ACHN (cell line): ENCODE data around the gene EPB41L5.
"Not testable (repeated sequence)": the region's sequence is repeated elsewhere in the genome, so short reads cannot be mapped to it uniquely, and the experiment has no call there.

Experiments used
- DNase-seq: peaks from one replicate; pipeline ENCODE4 v3.0.0-alpha.2; 2015
- in situ Hi-C: cut with HindIII; loops from 2 replicates; pipeline ENCODE4 v1.10.0; 2017; ENCODE audit warnings: low sequenced_read_pairs, low pct_ligation_motif_present, low pct_unique_long_range_greater_than_20kb

EPB41L5 gene

DNA sequence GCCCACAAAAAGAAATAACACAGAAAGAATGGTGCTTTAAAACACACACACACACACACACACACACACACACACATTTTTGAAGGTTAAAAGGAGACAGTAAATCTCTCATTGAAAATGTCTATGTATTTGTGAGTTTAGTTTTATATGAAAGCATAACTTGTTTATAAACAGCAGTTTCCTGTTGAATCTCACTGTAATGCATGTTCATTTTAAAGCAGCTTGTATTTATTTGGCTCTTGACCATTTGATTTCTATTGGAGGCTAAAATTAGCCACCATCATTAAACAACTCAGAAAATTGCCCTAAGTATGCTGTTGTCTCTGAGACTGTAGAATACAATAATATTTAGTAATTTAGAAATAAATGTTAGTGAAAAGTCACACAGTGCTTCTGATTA lies 115.3 kb downstream of the EPB41L5 start:
- in situ Hi-C loops, result no loop called here
- DNase-seq, result no peak

DNA sequence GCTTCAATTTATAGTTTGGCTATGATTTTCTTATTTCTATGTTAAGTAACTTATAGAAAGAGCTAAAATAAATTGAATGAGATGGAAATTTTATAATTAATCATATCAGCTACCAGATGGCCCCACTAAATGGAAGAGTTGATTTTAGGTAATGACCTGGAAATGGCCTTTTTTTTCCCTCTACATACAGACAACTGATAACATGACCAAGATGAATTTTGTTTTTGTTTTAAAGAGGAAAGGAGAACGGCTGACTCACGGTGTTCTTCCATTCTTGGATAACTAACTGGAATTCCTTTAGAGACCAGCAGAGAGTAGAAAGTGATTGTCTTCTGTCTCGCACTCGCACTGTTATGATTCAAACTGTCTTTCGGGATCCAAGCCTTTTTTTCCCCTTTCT lies 119.3 kb downstream of the EPB41L5 start:
- in situ Hi-C loops, result no loop called here
- DNase-seq, result peak; percentile 53

GRCh38 chr2:120132691-120133090 lies 119.8 kb downstream of the EPB41L5 start:
- in situ Hi-C loops, result no loop called here

GRCh38 chr2:120133572-120134244 lies 120.8 kb downstream of the EPB41L5 start:
- no peak for DNase-seq
- in situ Hi-C loops, result no loop called here

More at GRCh38 chr2:120132691-120133090, 119.8 kb downstream of the EPB41L5 start:
- no peak for DNase-seq

DNA sequence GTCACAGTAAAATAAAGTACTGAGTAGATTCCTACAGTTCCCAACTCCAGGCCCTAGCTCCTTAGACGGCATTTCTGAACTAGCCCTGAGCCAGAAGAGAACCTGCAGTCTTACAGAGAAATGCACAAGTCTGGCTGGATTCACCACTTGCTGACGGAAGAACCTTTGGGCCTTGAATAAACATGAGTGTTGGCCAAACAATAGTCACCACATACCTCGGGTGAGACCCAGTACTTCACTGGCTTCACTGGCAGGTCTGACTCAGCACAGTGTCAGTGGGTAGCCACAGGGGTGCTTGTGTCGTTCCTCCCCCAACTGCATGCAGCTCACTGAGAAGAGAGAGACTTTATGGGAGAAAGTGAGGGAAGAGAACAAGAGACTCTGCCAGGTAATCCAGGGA lies 121.4 kb downstream of the EPB41L5 start:
- peak; percentile 83 for DNase-seq
- in situ Hi-C loops, result no loop called here

GRCh38 chr2:120135013-120135412 lies 122.1 kb downstream of the EPB41L5 start:
- in situ Hi-C loops, DNase-seq: not testable (repeated sequence)

GRCh38 chr2:120140866-120141265 lies 128.0 kb downstream of the EPB41L5 start:
- DNase-seq, result no peak
- in situ Hi-C loops, result no loop called here

DNA sequence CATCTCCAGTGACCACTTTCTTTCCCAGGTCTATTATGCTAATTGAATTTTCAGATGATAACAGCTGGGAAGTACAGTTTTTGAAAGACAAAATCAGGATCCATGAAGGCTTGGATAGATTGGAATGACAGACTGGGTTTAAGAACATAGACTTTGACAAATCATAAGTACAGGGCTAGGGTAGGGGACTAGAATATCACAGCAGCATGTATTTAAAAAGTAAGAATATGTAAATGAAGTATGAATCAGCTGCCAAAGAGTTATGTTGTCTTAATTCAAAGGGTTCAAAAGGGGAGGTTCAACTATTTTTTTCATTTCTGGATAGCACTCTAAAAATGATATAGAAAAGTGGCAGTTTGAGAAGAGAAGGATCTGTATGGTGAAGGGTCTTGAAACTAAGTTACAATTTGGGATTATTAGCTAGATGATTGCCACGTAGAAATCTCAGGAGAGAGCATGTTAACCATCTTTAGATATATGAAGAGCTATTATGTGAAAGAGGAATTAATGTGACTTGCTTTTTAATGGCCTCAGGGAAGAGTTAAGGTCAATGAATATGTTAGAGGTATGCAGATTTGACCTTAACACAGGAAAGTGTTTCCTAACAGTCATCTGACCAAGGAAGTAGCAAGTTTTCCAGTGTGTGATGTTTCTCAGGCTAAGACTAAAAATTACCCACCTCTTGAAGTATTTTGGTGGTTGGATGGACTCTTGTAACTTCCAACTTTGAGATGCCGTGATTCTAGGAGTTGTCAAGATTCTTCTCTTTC lies 128.6 kb downstream of the EPB41L5 start:
- in situ Hi-C loops, result no loop called here
- DNase-seq, result no peak

DNA sequence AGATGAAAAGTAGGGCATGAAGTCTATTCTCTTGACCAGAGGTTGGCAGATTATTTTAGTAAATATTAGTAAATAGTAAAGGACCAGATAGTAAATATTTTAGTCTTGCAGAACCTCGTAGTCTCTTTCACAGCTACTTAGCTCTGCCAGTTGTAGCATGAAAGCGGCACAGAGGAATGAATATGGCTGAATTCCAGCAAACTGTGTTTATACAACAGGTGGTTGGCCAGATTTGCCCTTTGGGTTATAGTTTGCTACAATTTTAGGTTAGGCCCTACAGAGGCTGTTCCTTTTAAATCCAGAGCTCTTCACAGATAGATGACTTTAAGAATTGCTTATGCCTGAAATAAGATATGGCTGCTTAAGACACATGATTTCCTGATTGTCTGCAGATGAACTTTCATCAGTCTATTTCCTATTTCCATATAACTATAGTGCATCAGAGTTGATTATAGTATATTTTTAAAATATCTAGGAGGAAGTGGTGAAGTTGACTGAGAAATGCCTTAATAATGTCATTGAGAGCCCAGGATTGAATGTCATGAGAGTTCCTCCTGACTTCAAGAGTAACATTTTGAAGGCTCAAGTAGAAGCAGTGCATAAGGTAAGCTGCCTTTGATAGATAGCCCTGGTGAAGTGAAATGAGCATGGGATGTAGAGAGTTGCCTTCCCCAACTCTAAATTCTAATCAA lies 129.8 kb downstream of the EPB41L5 start:
- in situ Hi-C loops, result no loop called here
- DNase-seq, result no peak

DNA sequence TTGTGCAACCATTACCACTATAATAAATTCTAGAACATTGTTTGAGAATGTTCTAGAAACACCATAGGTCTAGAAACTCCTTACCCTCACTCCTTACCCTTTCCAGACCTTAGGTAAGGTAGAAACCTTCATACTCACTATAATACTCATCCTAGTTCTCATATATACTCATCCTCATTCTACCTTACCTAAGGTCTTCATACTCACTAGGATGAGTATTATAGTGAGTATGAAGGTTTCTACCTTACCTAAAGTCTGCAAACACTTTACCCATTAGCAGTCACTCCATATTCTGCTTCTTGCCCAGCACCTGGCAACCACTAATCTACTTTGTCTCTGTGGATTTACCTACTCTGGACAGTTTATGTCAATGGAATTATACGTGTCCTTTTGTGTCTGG lies 135.4 kb downstream of the EPB41L5 start:
- in situ Hi-C loops, result no loop called here
- DNase-seq, result no peak

DNA sequence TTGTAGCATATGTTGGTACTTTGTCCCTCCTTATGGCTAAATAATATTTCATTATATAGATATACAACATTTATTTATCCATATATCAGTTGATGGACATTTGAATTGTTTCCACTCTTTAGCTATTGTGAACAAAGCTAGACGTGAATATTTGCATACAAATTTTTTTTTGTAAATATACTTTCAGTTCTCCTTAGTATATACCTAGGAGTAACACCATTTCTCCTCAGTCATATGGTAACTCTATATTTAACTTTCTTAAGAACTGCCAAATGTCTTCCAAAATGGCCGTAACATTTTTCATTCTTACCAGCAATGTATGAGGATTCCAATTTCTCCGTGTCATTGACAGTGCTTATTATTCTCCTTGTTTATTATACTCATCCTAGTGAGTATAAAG lies 135.8 kb downstream of the EPB41L5 start:
- DNase-seq, result no peak
- in situ Hi-C loops, result no loop called here

DNA sequence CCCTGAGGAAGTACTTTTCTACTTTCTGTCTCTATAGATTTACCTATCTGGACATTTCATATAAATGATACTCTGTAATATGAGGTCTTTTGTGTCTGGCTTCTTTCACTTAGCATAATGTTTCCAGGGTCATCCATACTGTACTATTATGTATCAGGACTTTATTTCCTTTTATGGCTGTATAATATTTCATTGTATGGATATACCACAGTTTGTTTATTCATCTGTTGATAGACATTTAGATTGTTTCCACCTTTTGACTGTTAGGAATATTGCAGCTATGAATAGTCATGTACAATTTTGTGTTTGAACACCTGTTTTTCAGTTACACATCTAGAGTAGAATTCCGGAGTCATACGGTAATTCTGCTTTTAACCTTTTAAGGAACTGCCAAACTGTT lies 136.5 kb downstream of the EPB41L5 start:
- in situ Hi-C loops, result no loop called here
- DNase-seq, result no peak

GRCh38 chr2:120150040-120150482 lies 137.2 kb downstream of the EPB41L5 start:
- DNase-seq, result no peak
- in situ Hi-C loops, result no loop called here

DNA sequence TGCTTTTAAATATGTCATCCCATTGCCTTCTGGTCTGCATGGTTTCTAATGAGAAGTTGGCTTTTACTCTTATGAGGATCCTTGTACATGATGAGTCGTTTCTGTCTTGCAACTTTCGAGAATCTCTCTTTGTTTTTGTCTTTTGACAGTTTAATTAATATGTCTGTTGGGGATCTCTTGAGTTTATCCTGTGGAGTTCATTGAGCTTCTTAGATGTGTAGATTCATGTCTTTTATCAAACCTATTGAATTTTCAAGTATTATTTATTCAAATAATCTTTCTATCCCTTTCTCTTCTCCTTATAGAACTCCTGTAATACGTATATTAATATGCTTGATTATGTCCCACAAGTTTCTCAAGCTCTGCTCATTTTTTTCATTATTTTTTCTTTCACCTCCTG lies 142.4 kb downstream of the EPB41L5 start:
- in situ Hi-C loops, result no loop called here
- DNase-seq, result no peak

GRCh38 chr2:120158658-120159057 lies 145.8 kb downstream of the EPB41L5 start:
- in situ Hi-C loops, result not testable (repeated sequence)

GRCh38 chr2:120161190-120161589 lies 148.3 kb downstream of the EPB41L5 start:
- no peak for DNase-seq
- in situ Hi-C loops, result no loop called here

More at GRCh38 chr2:120158658-120159057, 145.8 kb downstream of the EPB41L5 start:
- not testable (repeated sequence) for DNase-seq

GRCh38 chr2:120162716-120163115 lies 149.8 kb downstream of the EPB41L5 start:
- in situ Hi-C loops, result no loop called here
- DNase-seq, result no peak

- DNase-seq, result no peak
- in situ Hi-C loops, result no loop called here
These were observed 154.4 kb downstream of the EPB41L5 start for GRCh38 chr2:120167272-120167671.

GRCh38 chr2:120169020-120169419 lies 156.1 kb downstream of the EPB41L5 start:
- DNase-seq, result no peak
- in situ Hi-C loops, result no loop called here
